Measurements from ENCODE around the gene RNF157. TPM values are rescaled to one million over a fixed set of nuclear protein-coding genes. Genes with fewer than 3 reads are reported as not detected.

The RNF157 gene
- total and polyA plus RNA-seq, 2 of the 13 experiments (the other 11 are each of a cell fraction or from before 2014, with no cell fraction given) = 0.44 to 1.5 TPM

DNA sequence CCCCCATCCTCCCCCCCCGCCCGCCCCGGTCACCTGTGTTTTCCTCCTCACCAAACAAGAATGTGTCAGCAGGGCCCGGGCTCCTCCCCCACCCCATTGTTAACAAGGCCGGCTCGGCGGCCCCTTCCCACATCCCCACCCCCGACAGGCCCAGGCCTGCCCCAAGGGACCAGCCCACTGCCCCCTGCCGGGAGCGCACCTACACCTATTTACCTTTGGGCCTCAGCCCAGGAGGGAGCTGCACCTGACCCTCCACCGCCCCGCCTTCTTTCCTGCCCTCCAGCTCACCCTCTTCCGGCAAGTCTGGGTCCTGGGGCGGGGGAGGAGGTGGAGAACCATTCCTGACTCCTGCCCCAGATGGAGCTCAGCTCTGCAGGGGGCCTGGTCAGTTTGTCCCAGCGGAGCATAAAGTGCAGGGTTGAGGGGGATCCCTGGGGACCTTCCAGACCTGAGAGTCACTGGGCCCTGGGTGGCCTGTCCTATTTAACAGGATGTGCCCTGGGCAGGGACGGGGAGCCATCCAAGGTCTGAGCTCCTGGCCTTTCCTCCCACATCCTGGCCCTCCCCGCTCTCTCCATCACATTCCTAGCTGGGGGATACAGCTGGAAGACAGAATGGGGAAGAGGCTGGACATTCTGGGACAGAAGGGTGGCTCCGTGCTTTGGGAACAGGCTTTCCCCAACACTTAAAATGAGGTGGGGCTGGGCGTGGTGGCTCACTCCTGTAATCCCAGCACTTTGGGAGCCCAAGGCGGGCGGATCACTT lies 107.5 kb downstream of the RNF157 start (continued):
- TF ChIP-seq, protein P1, sequence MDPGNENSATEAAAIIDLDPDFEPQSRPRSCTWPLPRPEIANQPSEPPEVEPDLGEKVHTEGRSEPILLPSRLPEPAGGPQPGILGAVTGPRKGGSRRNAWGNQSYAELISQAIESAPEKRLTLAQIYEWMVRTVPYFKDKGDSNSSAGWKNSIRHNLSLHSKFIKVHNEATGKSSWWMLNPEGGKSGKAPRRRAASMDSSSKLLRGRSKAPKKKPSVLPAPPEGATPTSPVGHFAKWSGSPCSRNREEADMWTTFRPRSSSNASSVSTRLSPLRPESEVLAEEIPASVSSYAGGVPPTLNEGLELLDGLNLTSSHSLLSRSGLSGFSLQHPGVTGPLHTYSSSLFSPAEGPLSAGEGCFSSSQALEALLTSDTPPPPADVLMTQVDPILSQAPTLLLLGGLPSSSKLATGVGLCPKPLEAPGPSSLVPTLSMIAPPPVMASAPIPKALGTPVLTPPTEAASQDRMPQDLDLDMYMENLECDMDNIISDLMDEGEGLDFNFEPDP (CRISPR knock-in tag; conservative IDR thresholded peaks at IDR 0.05) = no peak
- TF ChIP-seq WIZ (CRISPR knock-in tag; IDR thresholded peaks at IDR 0.05) (no peak), ZNF354B (CRISPR knock-in tag; IDR thresholded peaks at IDR 0.05) (no peak), CBX1 (IDR thresholded peaks at IDR 0.05; ENCODE audit: low read depth) (no peak), HNRNPLL (IDR thresholded peaks at IDR 0.05; ENCODE audit: low read depth, low read length, poor library complexity, severe bottlenecking) (peak; percentile 21), ARNT2 (CRISPR knock-in tag; IDR thresholded peaks at IDR 0.05; ENCODE audit: low read depth) (no peak), ZNF687 (CRISPR knock-in tag; IDR thresholded peaks at IDR 0.05) (peak; percentile 83), PCBP2 (optimal IDR thresholded peaks at IDR 0.05; ENCODE audit: low read depth, low read length, poor library complexity, severe bottlenecking) (no peak), ZNF407 (CRISPR knock-in tag; IDR thresholded peaks at IDR 0.05; ENCODE audit: not compliant biosample characterization) (no peak), CSRNP2 (CRISPR knock-in tag; conservative IDR thresholded peaks at IDR 0.05; ENCODE audit: low read depth) (no peak), SNAPC2 (CRISPR knock-in tag; IDR thresholded peaks at IDR 0.05) (no peak), GABPA (IDR thresholded peaks at IDR 0.05; ENCODE audit: low read depth, low read length) (no peak), GABPA (CRISPR knock-in tag; IDR thresholded peaks at IDR 0.05; ENCODE audit: low read depth) (peak; percentile 62)
